Left lung (tissue), 10 donors: Measurements from ENCODE around the gene CMBL. TPM values are rescaled to one million over a fixed set of nuclear protein-coding genes. Genes with fewer than 3 reads are reported as not detected.

Experiments used
- ATAC-seq: fragments of 200-7000 bp; cut with Tn5 transposase; one replicate; pipeline ENCODE4 v1.9.1; 2020; ENCODE audit warnings: moderate library complexity
- DNase-seq, 4 donors: peaks; one replicate each; pipeline ENCODE4 v3.0.0-alpha.2; 2013 to 2020
- H3K27ac ChIP-seq, 2 donors: fragments of 200-600 bp; sonication (generic) in 1 of 2; one replicate each; pipeline versions ENCODE4 v1.5.0 to v1.8.0; 2020 to 2021
- H3K27me3 ChIP-seq, 2 donors: fragments of 200-600 bp; sonication (generic) in 1 of 2; one replicate each; pipeline versions ENCODE4 v1.5.0 to v1.8.0; 2020 to 2021
- H3K36me3 ChIP-seq, 2 donors: fragments of 200-600 bp; sonication (generic) in 1 of 2; one replicate each; pipeline versions ENCODE4 v1.5.0 to v1.8.0; 2020 to 2021
- H3K4me1 ChIP-seq, 2 donors: fragments of 200-600 bp; one replicate each; pipeline ENCODE4 v1.8.0; 2021
- H3K4me3 ChIP-seq, 2 donors: fragments of 200-600 bp; sonication (generic) in 1 of 2; one replicate each; pipeline versions ENCODE4 v1.5.0 to v1.8.0; 2020 to 2021; ENCODE audit warnings: mild to moderate bottlenecking in 1 of 2
- H3K9me3 ChIP-seq, 2 donors: fragments of 200-600 bp; sonication (generic) in 1 of 2; one replicate each; pipeline versions ENCODE4 v1.5.0 to v1.8.0; 2020 to 2021
- CTCF ChIP-seq, 2 donors: fragments of 200-600 bp; sonication (generic) in 1 of 2; IDR thresholded peaks; one replicate each; pipeline versions ENCODE4 v1.5.0 to v1.8.0; 2021; ENCODE audit warnings: antibody characterized with exemption in 2 of 2
- intact Hi-C, 2 donors: fragments of 100-400 bp; cut with DNase I; formaldehyde crosslinking; loops; one replicate each; pipeline versions ENCODE4 v1.11.2 to v1.14.2; 2022
- polyA plus RNA-seq, 6 donors: library from polyadenylated mRNA; unstranded; fragments of 120-200 nt; gene quantifications; one replicate each; pipeline ENCODE4 v1.2.1, GENCODE V29; 2013; ENCODE audit not compliant: insufficient read length in 6 of 6
- total RNA-seq, 2 donors: library from RNA; stranded (reverse); fragmentation: NEBNext Ultra II Directional; extraction: Animal tissue kit (Norgen Biotek cat#: 25700); gene quantifications; one replicate each; pipeline ENCODE4 v1.2.1, GENCODE V29; 2021
- donor health status: DM: no; HTN: yes; CAD: no.
- donor health status: DM: no; HTN: no; CAD: no.

CMBL gene
- total and polyA plus RNA-seq, 8 donors, result 17.3 to 26.9 (median 22.5) TPM

GRCh38 chr5:10323588-10324488, 16.1 kb upstream of the CMBL start:
- ATAC-seq (no peak), DNase-seq (no peak)
- Histone ChIP-seq H3K36me3 (no peaks in the 10 kb centered on the region), H3K4me3 (no peak overlapping the region), H3K4me1 (no peaks in the 10 kb centered on the region), H3K9me3 (no peaks in the 10 kb centered on the region), H3K27ac (no peak overlapping the region), H3K27me3 (no peaks in the 10 kb centered on the region)
- intact Hi-C loops, result no loop called here
- TF ChIP-seq CTCF (IDR thresholded peaks at IDR 0.05), result no peak

- H3K36me3 ChIP-seq, result no peaks in the 10 kb centered on the region
- no peak for DNase-seq
- no peak for ATAC-seq
- intact Hi-C loops, result no loop called here
- H3K4me3 ChIP-seq, result no peak overlapping the region
- H3K9me3 ChIP-seq, result no peaks in the 10 kb centered on the region
- H3K27ac ChIP-seq, result no peak overlapping the region
- no peak for TF ChIP-seq CTCF (IDR thresholded peaks at IDR 0.05)
- H3K4me1 ChIP-seq, result no peaks in the 10 kb centered on the region
- no peaks in the 10 kb centered on the region for H3K27me3 ChIP-seq
Measured at GRCh38 chr5:10321882-10322281, 14.2 kb upstream of the CMBL start.

- H3K9me3 ChIP-seq, result no peaks in the 10 kb centered on the region
- TF ChIP-seq CTCF (IDR thresholded peaks at IDR 0.05), result no peak
- intact Hi-C loops, result no loop called here
Measured at GRCh38 chr5:10320793-10321192, 13.1 kb upstream of the CMBL start.

GRCh38 chr5:10319202-10319851, 11.6 kb upstream of the CMBL start:
- Histone ChIP-seq H3K4me1 (no peaks in the 10 kb centered on the region), H3K4me3 (no peak overlapping the region), H3K27ac (no peak overlapping the region), H3K27me3 (no peaks in the 10 kb centered on the region), H3K36me3 (no peaks in the 10 kb centered on the region), H3K9me3 (no peaks in the 10 kb centered on the region)
- intact Hi-C loops, result no loop called here
- TF ChIP-seq CTCF (IDR thresholded peaks at IDR 0.05), result no peak
- ATAC-seq (peak; percentile 22), DNase-seq (peak in 1 of 4 donors; percentile 13)

More at GRCh38 chr5:10320793-10321192, 13.1 kb upstream of the CMBL start:
- H3K4me1 ChIP-seq, result no peaks in the 10 kb centered on the region
- DNase-seq (peak in 1 of 4 donors; percentile 17), ATAC-seq (no peak)
- no peaks in the 10 kb centered on the region for H3K27me3 ChIP-seq
- H3K36me3 ChIP-seq, result no peaks in the 10 kb centered on the region
- no peak overlapping the region for H3K4me3 ChIP-seq
- no peak overlapping the region for H3K27ac ChIP-seq
